Kidney (tissue), 14 donors: ENCODE measurements around the gene USF2. TPM values are rescaled to one million over a fixed set of nuclear protein-coding genes. Genes with fewer than 3 reads are reported as not detected.
A peak's percentile ranks its signal among the peaks of the same experiment; 100 is the strongest.

Experiments
- DNase-seq, 5 donors: peaks; one replicate each; pipeline ENCODE4 v3.0.0-alpha.2; 2013 to 2020
- FAIRE-seq: peaks from 2 replicates; lab custom pipeline; 2012; peaks lifted over from hg19 to GRCh38; lab: Jason Lieb, UNC
- H3K27ac ChIP-seq, 2 donors: one replicate each; pipeline ENCODE4 v1.7.0; 2013; ENCODE audit warnings: low read depth in 2 of 2, low read length in 2 of 2, inconsistent platforms in 1 of 2
- H3K27me3 ChIP-seq: one replicate; pipeline ENCODE4 v1.7.1; 2013; ENCODE audit warnings: low read length, inconsistent platforms; ENCODE audit not compliant: control insufficient read depth, insufficient read depth
- H3K36me3 ChIP-seq, 3 donors: one replicate each; pipeline versions ENCODE4 v1.7.0 to v1.7.1; 2013; ENCODE audit warnings: low read length in 3 of 3, control low read depth in 1 of 3, inconsistent platforms in 1 of 3; ENCODE audit not compliant: insufficient read depth in 3 of 3, control insufficient read depth in 2 of 3
- H3K4me1 ChIP-seq, 3 donors: one replicate each; pipeline versions ENCODE4 v1.7.0 to v1.7.1; 2013; ENCODE audit warnings: low read length in 3 of 3, inconsistent platforms in 1 of 3, low read depth in 1 of 3; ENCODE audit not compliant: control insufficient read depth in 2 of 3, insufficient read depth in 2 of 3
- H3K4me3 ChIP-seq, 3 donors: one replicate each; pipeline versions ENCODE4 v1.7.0 to v1.8.1; 2013; ENCODE audit warnings: low read length in 3 of 3, control low read depth in 1 of 3, inconsistent platforms in 1 of 3
- H3K9ac ChIP-seq, 3 donors: one replicate each; pipeline versions ENCODE4 v1.7.0 to v1.7.1; 2013; ENCODE audit warnings: low read length in 3 of 3, control low read depth in 1 of 3, inconsistent platforms in 1 of 3
- H3K9me3 ChIP-seq, 3 donors: one replicate each; pipeline versions ENCODE4 v1.7.0 to v1.7.1; 2013; ENCODE audit warnings: low read length in 3 of 3, control low read depth in 1 of 3, inconsistent platforms in 1 of 3; ENCODE audit not compliant: control insufficient read depth in 2 of 3, insufficient read depth in 1 of 3
- intact Hi-C: fragments of 100-400 bp; cut with DNase I; formaldehyde crosslinking; loops from one replicate; pipeline ENCODE4 v1.11.1; 2022
- polyA plus RNA-seq: library from polyadenylated mRNA; stranded (reverse); fragments of 350-450 nt; fragmentation: Illumina TruSeq; extraction: RNeasy Lipid Tissue Mini Kit (QIAGEN cat#74804); gene quantifications from one replicate; pipeline ENCODE4 v1.2.3, GENCODE V29; 2014; ENCODE audit warnings: low read depth, low replicate concordance; ENCODE audit not compliant: insufficient read depth
- total RNA-seq: library from RNA; stranded (reverse); fragmentation: NEBNext Ultra II Directional; extraction: Animal tissue kit (Norgen Biotek cat#: 25700); gene quantifications from one replicate; pipeline ENCODE4 v1.2.1, GENCODE V29; 2021
- TF ChIP-seq, protein P1 (sequence below): IDR thresholded peaks from 3 replicates; pipeline ENCODE4 v1.5.1; 2012; ENCODE audit warnings: mild to moderate bottlenecking, moderate library complexity, borderline replicate concordance; ENCODE audit not compliant: insufficient read depth; ENCODE audit errors: extremely low read depth
- donor health status: control.
- donor health status: control.
- donor health status: control.
- donor health status: control.
- donor health status: control.
- donor health status: DM: yes; HTN: yes; CAD: no.
- donor health status: Normal renal cell carcinoma (clear cell type).

The USF2 gene
- total and polyA plus RNA-seq, 2 donors from 2014 or later = 82.8 to 118 TPM

DNA sequence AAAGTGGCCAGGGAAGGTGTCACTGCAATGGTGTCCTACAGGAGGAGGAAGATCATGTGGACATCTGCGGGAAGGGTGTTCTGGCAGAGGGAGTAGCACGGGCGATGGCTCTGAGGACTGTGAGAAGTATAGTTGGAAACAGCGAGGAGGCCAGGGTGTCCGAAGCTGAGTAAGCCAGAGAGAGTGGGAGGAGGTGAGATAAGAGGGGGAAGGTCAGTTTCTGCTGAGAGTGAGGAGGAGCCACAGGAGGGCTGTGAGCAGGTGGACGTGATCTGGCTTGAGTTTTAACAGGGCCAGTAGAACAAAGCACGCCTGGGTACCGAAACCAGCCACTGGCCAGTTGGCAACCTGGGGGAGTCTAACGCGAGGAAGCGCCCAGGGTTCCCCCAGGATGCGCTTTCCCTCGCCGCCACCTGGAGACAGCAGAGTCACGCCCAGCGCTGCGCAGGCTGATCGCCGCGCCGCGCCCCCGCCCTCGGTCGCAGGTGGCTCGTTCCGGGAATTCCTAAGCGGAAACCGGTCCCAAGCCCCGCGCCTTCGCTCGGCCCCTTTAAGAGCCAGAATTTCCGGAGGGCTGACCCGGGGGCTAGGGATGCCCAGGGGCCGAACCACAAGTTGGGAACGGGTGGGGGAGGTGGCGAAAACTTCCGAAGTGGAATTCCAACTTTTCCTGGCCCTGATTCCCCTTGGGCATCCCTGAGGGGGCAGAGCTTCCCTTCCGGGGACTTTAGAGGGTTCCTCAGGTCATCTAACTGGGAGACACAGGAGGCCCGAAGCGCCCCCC, 21.0 kb upstream of the USF2 start:
- intact Hi-C loops = no loop called here
- peak; percentile 95 to 98 (median 96) for DNase-seq
- Histone ChIP-seq H3K27me3 (no peaks in the 10 kb centered on the region), H3K4me1 (peaks cover 0 to 4% (median 0%) of the 10 kb centered on the region in 3 donors), H3K27ac (peak overlapping the region; percentile 96 to 99), H3K4me3 (peak overlapping the region; percentile 79 to 91 (median 84)), H3K36me3 (no peaks in the 10 kb centered on the region), H3K9ac (peak overlapping the region; percentile 47 to 81 (median 74)), H3K9me3 (no peaks in the 10 kb centered on the region)
- TF ChIP-seq, protein P1, sequence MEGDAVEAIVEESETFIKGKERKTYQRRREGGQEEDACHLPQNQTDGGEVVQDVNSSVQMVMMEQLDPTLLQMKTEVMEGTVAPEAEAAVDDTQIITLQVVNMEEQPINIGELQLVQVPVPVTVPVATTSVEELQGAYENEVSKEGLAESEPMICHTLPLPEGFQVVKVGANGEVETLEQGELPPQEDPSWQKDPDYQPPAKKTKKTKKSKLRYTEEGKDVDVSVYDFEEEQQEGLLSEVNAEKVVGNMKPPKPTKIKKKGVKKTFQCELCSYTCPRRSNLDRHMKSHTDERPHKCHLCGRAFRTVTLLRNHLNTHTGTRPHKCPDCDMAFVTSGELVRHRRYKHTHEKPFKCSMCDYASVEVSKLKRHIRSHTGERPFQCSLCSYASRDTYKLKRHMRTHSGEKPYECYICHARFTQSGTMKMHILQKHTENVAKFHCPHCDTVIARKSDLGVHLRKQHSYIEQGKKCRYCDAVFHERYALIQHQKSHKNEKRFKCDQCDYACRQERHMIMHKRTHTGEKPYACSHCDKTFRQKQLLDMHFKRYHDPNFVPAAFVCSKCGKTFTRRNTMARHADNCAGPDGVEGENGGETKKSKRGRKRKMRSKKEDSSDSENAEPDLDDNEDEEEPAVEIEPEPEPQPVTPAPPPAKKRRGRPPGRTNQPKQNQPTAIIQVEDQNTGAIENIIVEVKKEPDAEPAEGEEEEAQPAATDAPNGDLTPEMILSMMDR = peak; percentile 50
- no peak for FAIRE-seq

DNA sequence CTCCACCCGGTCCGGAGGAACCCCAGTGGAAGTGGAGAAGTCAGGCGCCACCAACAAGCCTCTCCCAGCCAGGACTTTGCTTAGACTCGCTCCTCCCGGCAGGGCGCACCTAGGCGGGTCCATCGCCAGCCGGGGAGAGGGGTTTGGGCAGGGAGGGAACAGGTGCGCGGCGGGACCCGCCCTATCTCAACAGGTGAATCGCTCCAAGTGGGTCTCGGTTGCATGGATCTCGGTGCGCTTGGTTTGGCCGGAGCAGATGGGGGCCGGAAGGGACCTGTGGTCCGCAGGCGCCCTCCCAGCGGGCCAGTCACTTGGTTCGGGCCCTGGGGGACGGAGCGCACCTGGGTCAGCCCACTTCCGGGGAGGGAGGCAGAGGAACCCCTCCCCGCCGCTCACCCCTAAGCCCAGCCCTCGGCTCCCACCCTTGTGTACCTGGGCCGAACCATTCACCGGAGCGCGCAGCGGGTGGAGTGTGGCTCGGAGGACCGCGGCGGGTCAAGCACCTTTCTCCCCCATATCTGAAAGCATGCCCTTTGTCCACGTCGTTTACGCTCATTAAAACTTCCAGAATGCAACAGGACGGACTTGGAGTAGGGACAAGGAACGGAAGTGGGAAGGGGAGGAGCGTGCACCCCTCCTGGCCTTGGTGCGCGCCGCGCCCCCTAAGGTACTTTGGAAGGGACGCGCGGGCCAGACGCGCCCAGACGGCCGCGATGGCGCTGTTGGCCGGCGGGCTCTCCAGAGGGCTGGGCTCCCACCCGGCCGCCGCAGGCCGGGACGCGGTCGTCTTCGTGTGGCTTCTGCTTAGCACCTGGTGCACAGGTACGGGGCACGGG, 20.2 kb upstream of the USF2 start, which contains the start of gene LSR:
Gene LSR, plus strand, starts transcription at position 693 of the 836 bp plus-strand sequence. Its CDS starts 21 bp downstream, at position 714.
- FAIRE-seq = no peak
- Histone ChIP-seq H3K27ac (peak within 1 kb of the TSS; percentile 96 to 99), H3K4me1 (peaks cover 0 to 4% (median 0%) of the 10 kb centered on the region in 3 donors)

GRCh38 chr19:35249146-35249847, 19.5 kb upstream of the USF2 start:
- Histone ChIP-seq H3K4me3 (peak overlapping the region; percentile 79 to 91 (median 84)), H3K9me3 (no peaks in the 10 kb centered on the region), H3K27ac (peak overlapping the region; percentile 96 to 99), H3K9ac (peak overlapping the region; percentile 30 to 81 (median 51)), H3K27me3 (no peaks in the 10 kb centered on the region), H3K36me3 (no peaks in the 10 kb centered on the region), H3K4me1 (peaks cover 0 to 4% (median 0%) of the 10 kb centered on the region in 3 donors)
- no peak for FAIRE-seq
- peak in 4 of 5 donors; percentile 18 to 72 (median 54) for DNase-seq
- TF ChIP-seq, protein P1 = no peak
- intact Hi-C loops = no loop called here

More for the DNA sequence above, 20.2 kb upstream of the USF2 start, which contains the start of gene LSR:
- Histone ChIP-seq H3K27me3 (no peaks in the 10 kb centered on the region), H3K36me3 (no peaks in the 10 kb centered on the region), H3K9ac (peak within 1 kb of the TSS; percentile 61 to 89 (median 81)), H3K4me3 (peak within 1 kb of the TSS; percentile 79 to 91 (median 84)), H3K9me3 (no peaks in the 10 kb centered on the region)
- intact Hi-C loops = no loop called here
- TF ChIP-seq, protein P1 = no peak
- DNase-seq = peak; percentile 95 to 97 (median 97)
